IMR-90 (cell line): ENCODE data around the gene NCF2. TPM values are rescaled to one million over a fixed set of nuclear protein-coding genes. Genes with fewer than 3 reads are reported as not detected.

Experiments
- ATAC-seq: fragments of 200-7000 bp; cut with Tn5 transposase; 2 replicates; pipeline ENCODE4 v1.9.1; 2020; ENCODE audit warnings: low read depth, mild to moderate bottlenecking, moderate library complexity
- BruUV-seq: library from RNA; stranded (reverse); fragments of 400-500 nt; replicated peaks from 2 replicates; lab custom pipeline; 2021; lab: Mats Ljungman, UMichigan
- CTCF ChIA-PET: fragments of 300-600 bp; formaldehyde crosslinking; extraction: SDS; loops from one replicate; lab custom pipeline; 2021; ENCODE audit warnings: antibody characterized with exemption; lab: Yijun Ruan, JAX
- POLR2A ChIA-PET: fragments of 300-600 bp; sonication (Branson Sonifier 250); formaldehyde crosslinking; loops from one replicate; lab custom pipeline; 2022; ENCODE audit warnings: antibody characterized with exemption; ENCODE audit not compliant: unreplicated experiment; lab: Charles Lee
- DNase-seq: peaks from one replicate; pipeline ENCODE4 v3.0.0; 2013
- H2AFZ ChIP-seq: replicated peaks from 2 replicates; pipeline ENCODE3; 2013; ENCODE audit warnings: low read length, mild to moderate bottlenecking; ENCODE audit not compliant: poor library complexity
- H2AK5ac ChIP-seq: 2 replicates; pipeline ENCODE4 v1.6.1; 2013; ENCODE audit warnings: low read depth, low read length, inconsistent platforms
- H2AK9ac ChIP-seq: replicated peaks from 2 replicates; pipeline ENCODE3; 2013; ENCODE audit warnings: mild to moderate bottlenecking, low read depth, low read length, moderate library complexity; ENCODE audit not compliant: poor library complexity
- H2BK120ac ChIP-seq: 2 replicates; pipeline ENCODE4 v1.6.1; 2013; ENCODE audit warnings: low read depth, low read length, inconsistent platforms
- H2BK15ac ChIP-seq: 3 replicates; pipeline ENCODE4 v1.6.1; 2013; ENCODE audit warnings: low read depth, low read length, inconsistent platforms
- H2BK20ac ChIP-seq: 2 replicates; pipeline ENCODE4 v1.6.1; 2013; ENCODE audit warnings: low read depth, mild to moderate bottlenecking, inconsistent platforms, low read length, moderate library complexity
- H2BK5ac ChIP-seq: 2 replicates; pipeline ENCODE4 v1.6.1; 2013; ENCODE audit warnings: mild to moderate bottlenecking, low read depth, low read length, inconsistent platforms; ENCODE audit not compliant: poor library complexity, severe bottlenecking
- H3K14ac ChIP-seq: replicated peaks from 2 replicates; pipeline ENCODE4 v1.6.1; 2013; ENCODE audit warnings: low read depth, low read length, inconsistent platforms
- H3K18ac ChIP-seq: 2 replicates; pipeline ENCODE4 v1.6.1; 2013; ENCODE audit warnings: low read depth, low read length, control low read depth
- H3K23ac ChIP-seq: 2 replicates; pipeline ENCODE4 v1.6.1; 2013; ENCODE audit warnings: low read depth, low read length, inconsistent platforms
- H3K27ac ChIP-seq: 2 replicates; pipeline ENCODE4 v1.5.1; 2013; ENCODE audit warnings: mild to moderate bottlenecking, control low read depth, low read length; ENCODE audit not compliant: insufficient read depth
- H3K27me3 ChIP-seq: 2 replicates; pipeline ENCODE4 v1.6.1; 2013; ENCODE audit warnings: low read length; ENCODE audit not compliant: control insufficient read depth, insufficient read depth
- H3K36me3 ChIP-seq: 2 replicates; pipeline ENCODE4 v1.6.1; 2013; ENCODE audit warnings: low read length, mixed read lengths; ENCODE audit not compliant: control insufficient read depth, insufficient read depth
- H3K4ac ChIP-seq: 2 replicates; pipeline ENCODE4 v1.6.1; 2013; ENCODE audit warnings: low read depth, low read length, inconsistent platforms
- H3K4me1 ChIP-seq: 2 replicates; pipeline ENCODE4 v1.6.1; 2013; ENCODE audit warnings: low read length, mixed read lengths; ENCODE audit not compliant: control insufficient read depth, insufficient read depth
- H3K4me2 ChIP-seq: 2 replicates; pipeline ENCODE4 v1.6.1; 2013; ENCODE audit warnings: low read depth, mild to moderate bottlenecking, control low read depth, low read length, moderate library complexity
- H3K4me3 ChIP-seq: 2 replicates; pipeline ENCODE4 v1.5.1; 2013; ENCODE audit warnings: low read depth, mild to moderate bottlenecking, control low read depth, low read length, moderate library complexity; ENCODE audit not compliant: insufficient read depth
- H3K56ac ChIP-seq: 2 replicates; pipeline ENCODE4 v1.6.1; 2013; ENCODE audit warnings: low read length, inconsistent platforms; ENCODE audit not compliant: insufficient read depth; ENCODE audit errors: extremely low read depth
- H3K79me1 ChIP-seq, 2 experiments: 2 replicates each; pipeline ENCODE4 v1.6.1; 2013; ENCODE audit warnings: low read length in 2 of 2, inconsistent platforms in 1 of 2, low read depth in 1 of 2
- H3K9ac ChIP-seq: 2 replicates; pipeline ENCODE4 v1.6.1; 2013; ENCODE audit warnings: low read depth, low read length, control low read depth
- H3K9me1 ChIP-seq: 2 replicates; pipeline ENCODE4 v1.6.1; 2013; ENCODE audit warnings: low read length, inconsistent platforms; ENCODE audit not compliant: insufficient read depth
- H3K9me3 ChIP-seq: 2 replicates; pipeline ENCODE4 v1.6.1; 2013; ENCODE audit warnings: low read length; ENCODE audit not compliant: control insufficient read depth, insufficient read depth
- H4K20me1 ChIP-seq: 2 replicates; pipeline ENCODE4 v1.6.1; 2013; ENCODE audit warnings: low read length, inconsistent platforms; ENCODE audit not compliant: insufficient read depth
- H4K5ac ChIP-seq: 2 replicates; pipeline ENCODE4 v1.6.1; 2013; ENCODE audit warnings: mild to moderate bottlenecking, low read depth, low read length, control low read depth
- H4K8ac ChIP-seq, 2 experiments: 2 replicates each; pipeline ENCODE4 v1.6.1; 2013; ENCODE audit warnings: low read depth in 2 of 2, low read length in 2 of 2, control low read depth in 1 of 2, inconsistent platforms in 1 of 2
- H4K91ac ChIP-seq: 2 replicates; pipeline ENCODE4 v1.6.1; 2013; ENCODE audit warnings: low read depth, low read length, inconsistent platforms; ENCODE audit not compliant: insufficient read depth
- CEBPB ChIP-seq: IDR thresholded peaks from 2 replicates; pipeline ENCODE4 v1.6.1; 2012; ENCODE audit warnings: low read depth, low read length, improper control_type of control experiment
- CHD1 ChIP-seq: IDR thresholded peaks from 2 replicates; pipeline ENCODE4 v1.6.1; 2012; ENCODE audit warnings: low read depth, low read length, improper control_type of control experiment
- ELK1 ChIP-seq: fragments of 150-350 bp; IDR thresholded peaks from 2 replicates; pipeline ENCODE4 v1.6.1; 2016; ENCODE audit warnings: low read depth, mild to moderate bottlenecking, low read length, moderate library complexity, borderline replicate concordance
- FOS ChIP-seq: fragments of 150-350 bp; IDR thresholded peaks from 2 replicates; pipeline ENCODE4 v1.6.1; 2016; ENCODE audit warnings: low read depth, low read length
- MAZ ChIP-seq: IDR thresholded peaks from 2 replicates; pipeline ENCODE4 v1.6.1; 2012; ENCODE audit warnings: low read depth, mild to moderate bottlenecking, low read length, improper control_type of control experiment, moderate library complexity, borderline replicate concordance
- MXI1 ChIP-seq: IDR thresholded peaks from 2 replicates; pipeline ENCODE4 v1.6.1; 2012; ENCODE audit warnings: low read depth, mild to moderate bottlenecking, low read length, moderate library complexity, borderline replicate concordance
- NFE2L2 ChIP-seq: fragments of 150-350 bp; IDR thresholded peaks from 2 replicates; pipeline ENCODE4 v1.6.1; 2016; ENCODE audit warnings: low read depth, mild to moderate bottlenecking, low read length
- POLR2A ChIP-seq: IDR thresholded peaks from 2 replicates; pipeline ENCODE4 v1.6.1; 2012; ENCODE audit warnings: mild to moderate bottlenecking, low read depth, low read length
- RCOR1 ChIP-seq: IDR thresholded peaks from 2 replicates; pipeline ENCODE4 v1.6.1; 2012; ENCODE audit warnings: mild to moderate bottlenecking, low read length, improper control_type of control experiment; ENCODE audit not compliant: insufficient replicate concordance
- USF2 ChIP-seq: fragments of 150-350 bp; IDR thresholded peaks from 2 replicates; pipeline ENCODE4 v1.6.1; 2017; ENCODE audit warnings: mild to moderate bottlenecking, antibody characterized with exemption, low read length, low read depth
- WGBS, 2 experiments: methylation state at CpG; one replicate each; pipeline versions ENCODE4 v1.1.5 to v1.1.7; 2013; ENCODE audit warnings: missing lambda C conversion rate in 2 of 2; ENCODE audit not compliant: insufficient read length in 1 of 2; ENCODE audit errors: extremely low coverage in 2 of 2; 5-methylcytosine and 5-hydroxymethylcytosine counted together
- dilution Hi-C: fragments of 300-500 bp; cut with HindIII; formaldehyde crosslinking; loops from one replicate; pipeline ENCODE4 v1.14.3; 2018; ENCODE audit warnings: low sequenced_read_pairs; ENCODE audit not compliant: unreplicated experiment
- in situ Hi-C: fragments of 300-500 bp; cut with MboI; formaldehyde crosslinking; loops from 3 replicates; pipeline ENCODE4 v1.14.3; 2019; ENCODE audit warnings: low sequenced_read_pairs, inconsistent platforms, mixed read lengths
- intact Hi-C: fragments of 100-400 bp; cut with micrococcal nuclease; formaldehyde crosslinking; loops from 2 replicates; pipeline ENCODE4 v1.10.0; 2022
- polyA plus RNA-seq, 3 experiments: library from polyadenylated mRNA; depleted of rRNA; stranded (reverse); fragments of >200 nt; gene quantifications; 2 replicates each; pipeline ENCODE4 v1.2.3, GENCODE V29; 2012; ENCODE audit warnings: low replicate concordance in 1 of 3
- total RNA-seq: library from RNA; depleted of rRNA; stranded (reverse); fragments of >200 nt; gene quantifications from 2 replicates; pipeline ENCODE4 v1.2.3, GENCODE V29; 2012

The NCF2 gene
- total and polyA plus RNA-seq, 2 of the 4 experiments (the other 2 are of a cell fraction), result 3.2 to 4.2 TPM

DNA sequence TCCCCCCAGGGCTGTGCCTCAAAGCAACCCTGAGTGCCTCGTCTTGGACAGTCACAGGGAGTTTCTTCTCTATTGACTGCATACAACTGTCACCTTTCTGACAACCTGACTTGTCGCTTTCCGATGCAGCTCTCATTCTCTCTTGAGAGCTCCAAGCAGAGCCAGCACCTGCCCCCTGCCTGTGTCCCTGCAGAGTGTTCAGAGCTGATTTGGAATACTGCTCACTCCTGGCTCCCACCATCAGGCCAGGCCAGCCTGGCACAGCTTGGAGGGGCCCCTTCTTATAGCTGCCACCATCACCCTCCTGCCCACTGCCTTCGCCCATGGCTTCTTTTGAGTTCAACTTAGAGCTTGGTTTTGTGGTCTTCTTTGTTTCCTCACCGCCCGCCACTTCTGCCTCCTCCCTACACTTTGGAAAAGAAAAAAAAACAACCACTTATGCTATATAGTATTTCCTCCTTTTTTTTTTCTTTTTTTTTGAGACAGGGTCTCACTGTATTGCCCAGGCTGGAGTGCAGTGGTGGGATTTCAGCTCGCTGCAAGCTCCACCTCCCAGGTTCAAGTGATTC, 12.3 kb downstream of the NCF2 start:
- intact Hi-C loops (no loop called here), in situ Hi-C loops (no loop called here), dilution Hi-C loops (no loop called here)
- H3K18ac ChIP-seq, result no peak overlapping the region
- no peak overlapping the region for H3K23ac ChIP-seq
- H4K20me1 ChIP-seq, result no peaks in the 10 kb centered on the region
- no peak overlapping the region for H2BK5ac ChIP-seq
- no peak overlapping the region for H2BK120ac ChIP-seq
- H3K27me3 ChIP-seq, result peaks cover 6% of the 10 kb centered on the region
- H4K91ac ChIP-seq, result no peak overlapping the region
- TF ChIP-seq POLR2A (no peak), CEBPB (no peak), CHD1 (no peak), FOS (no peak), RCOR1 (no peak), MAZ (no peak), MXI1 (no peak), ELK1 (no peak), NFE2L2 (no peak), USF2 (no peak)
- H3K4me3 ChIP-seq, result no peak overlapping the region
- H2BK20ac ChIP-seq, result no peak overlapping the region
- H3K4me2 ChIP-seq, result no peak overlapping the region
- no TSS peak for BruUV-seq
- H4K5ac ChIP-seq, result no peak overlapping the region
- H3K9me3 ChIP-seq, result no peaks in the 10 kb centered on the region
- ChIA-PET CTCF (no interaction called here), POLR2A (no interaction called here)
- no peak for ATAC-seq
- H2AFZ ChIP-seq, result no peak overlapping the region
- no peak for DNase-seq
- H3K14ac ChIP-seq, result no peak overlapping the region
- no peak overlapping the region for H3K9ac ChIP-seq
- H4K8ac ChIP-seq, result no peak overlapping the region
- no peak overlapping the region for H3K4ac ChIP-seq
- H3K27ac ChIP-seq, result no peak overlapping the region
- 93% methylated on average over 2 of the region's 7 CpGs; no CpG with 5 or more reads in 1 of the 2 experiments for WGBS, 2 experiments
- H3K56ac ChIP-seq, result no peak overlapping the region
- H2AK5ac ChIP-seq, result no peak overlapping the region
- H3K4me1 ChIP-seq, result no peaks in the 10 kb centered on the region
- H3K36me3 ChIP-seq, result no peaks in the 10 kb centered on the region
- no peaks in the 10 kb centered on the region for H3K79me1 ChIP-seq
- H2AK9ac ChIP-seq, result no peak overlapping the region
- H3K9me1 ChIP-seq, result no peaks in the 10 kb centered on the region
- no peak overlapping the region for H2BK15ac ChIP-seq
